Adrenal gland (tissue), 12 donors: Measurements from ENCODE around the gene EIF4E1B. TPM values are rescaled to one million over a fixed set of nuclear protein-coding genes. Genes with fewer than 3 reads are reported as not detected.

Experiments
- DNase-seq, 7 donors: peaks; one replicate each; pipeline ENCODE4 v3.0.0-alpha.2; 2019 to 2020
- H3K27ac ChIP-seq, 5 donors: fragments of 200-600 bp; sonication (generic) in 4 of 5; 1 replicate in 3 of 5; 2 replicates in 2 of 5; pipeline versions ENCODE4 v1.5.1 to v1.8.0; 2016 to 2020; ENCODE audit warnings: mild to moderate bottlenecking in 1 of 5
- H3K27me3 ChIP-seq: fragments of 200-600 bp; 2 replicates; pipeline ENCODE4 v1.8.0; 2021
- H3K36me3 ChIP-seq, 2 donors: fragments of 200-600 bp; replicated peaks in 1 of 2; 1 replicate in 1 of 2; 2 replicates in 1 of 2; pipeline versions ENCODE4 v1.5.1 to v1.8.0; 2018 to 2022
- H3K4me1 ChIP-seq, 2 donors: fragments of 200-600 bp; replicated peaks in 1 of 2; 1 replicate in 1 of 2; 2 replicates in 1 of 2; pipeline versions ENCODE4 v1.5.1 to v1.8.0; 2018 to 2021
- H3K4me3 ChIP-seq, 4 donors: fragments of 200-600 bp; sonication (generic) in 3 of 4; one replicate each; pipeline ENCODE4 v1.5.1; 2016 to 2018
- H3K9me3 ChIP-seq, 3 donors: fragments of 200-600 bp; sonication (generic) in 1 of 3; replicated peaks in 1 of 3; 1 replicate in 2 of 3; 2 replicates in 1 of 3; pipeline versions ENCODE4 v1.5.1 to v1.8.0; 2016 to 2021
- CTCF ChIP-seq, 6 experiments: fragments of 450-650 bp in 4 of 6; fragments of 200-600 bp in 2 of 6; sonication (generic) in 1 of 6; IDR thresholded peaks; 1 replicate in 5 of 6; 2 replicates in 1 of 6; pipeline versions ENCODE4 v1.5.1 to v1.8.0; 2016 to 2021; ENCODE audit warnings: antibody characterized with exemption in 6 of 6, mild to moderate bottlenecking in 2 of 6, moderate library complexity in 1 of 6
- POLR2A ChIP-seq, 2 donors: fragments of 450-650 bp; IDR thresholded peaks; one replicate each; pipeline ENCODE4 v1.6.1; 2017; ENCODE audit warnings: antibody characterized with exemption in 2 of 2, mild to moderate bottlenecking in 2 of 2, moderate library complexity in 1 of 2
- WGBS, 4 donors: extraction: QIAGEN DNeasy Blood & Tissue Kit in 2 of 4; methylation state at CpG; one replicate each; pipeline versions ENCODE4 v1.1.5 to v1.1.7; 2013 to 2017; 5-methylcytosine and 5-hydroxymethylcytosine counted together
- intact Hi-C, 2 donors: fragments of 100-400 bp; cut with DNase I; formaldehyde crosslinking; loops; one replicate each; pipeline versions ENCODE4 v1.14.1 to v1.15.0; 2022 to 2023
- polyA plus RNA-seq, 3 donors: library from polyadenylated mRNA; stranded (reverse); fragments of 200-250 nt in 2 of 3; fragments of 350-450 nt in 1 of 3; fragmentation: Illumina TruSeq in 1 of 3; extraction: RNeasy Lipid Tissue Mini Kit (QIAGEN cat#74804) in 1 of 3; gene quantifications; one replicate each; pipeline ENCODE4 v1.2.3, GENCODE V29; 2013 to 2014
- total RNA-seq, 9 donors: library from RNA; depleted of rRNA in 4 of 9; stranded (reverse); fragments of >200 nt in 4 of 9; fragments of 120-200 nt in 1 of 9; fragmentation: NEBNext Ultra II Directional in 1 of 9; extraction: Animal tissue kit (Norgen Biotek cat#: 25700) in 1 of 9; gene quantifications; one replicate each; pipeline versions ENCODE4 v1.1.0 to v1.2.4, GENCODE V29; 2013 to 2023
- donor health status: healthy with polysubstance abuse.
- donor health status: Bipolar disorder and iron deficiency.
- donor health status: DM: yes; HTN: yes; CAD: no.
- donor health status: DM: no; HTN: no; CAD: no.
- donor health status: DM: no; HTN: no; CAD: no.
- donor health status: DM: yes; HTN: yes; CAD: no.

Gene EIF4E1B
- total and polyA plus RNA-seq, 12 donors: 0.24 to 0.44 (median 0.28) TPM; not detected in 7

GRCh38 chr5:176611435-176611834, 19.0 kb upstream of the EIF4E1B start:
- no peaks in the 10 kb centered on the region for H3K27me3 ChIP-seq
- peaks cover 7 to 9% of the 10 kb centered on the region in 2 donors for H3K4me1 ChIP-seq
- TF ChIP-seq CTCF (IDR thresholded peaks at IDR 0.05): no peak
- no peak for TF ChIP-seq POLR2A (IDR thresholded peaks at IDR 0.05)
- no peak overlapping the region for H3K4me3 ChIP-seq
- 8 to 14% (median 11%) methylated on average over 10 of the region's 10 CpGs for WGBS, 4 donors
- no peaks in the 10 kb centered on the region for H3K9me3 ChIP-seq
- no peak overlapping the region for H3K27ac ChIP-seq
- H3K36me3 ChIP-seq: no peaks in the 10 kb centered on the region
- DNase-seq: peak; percentile 84 to 91 (median 90)
- intact Hi-C loops: no loop called here

DNA sequence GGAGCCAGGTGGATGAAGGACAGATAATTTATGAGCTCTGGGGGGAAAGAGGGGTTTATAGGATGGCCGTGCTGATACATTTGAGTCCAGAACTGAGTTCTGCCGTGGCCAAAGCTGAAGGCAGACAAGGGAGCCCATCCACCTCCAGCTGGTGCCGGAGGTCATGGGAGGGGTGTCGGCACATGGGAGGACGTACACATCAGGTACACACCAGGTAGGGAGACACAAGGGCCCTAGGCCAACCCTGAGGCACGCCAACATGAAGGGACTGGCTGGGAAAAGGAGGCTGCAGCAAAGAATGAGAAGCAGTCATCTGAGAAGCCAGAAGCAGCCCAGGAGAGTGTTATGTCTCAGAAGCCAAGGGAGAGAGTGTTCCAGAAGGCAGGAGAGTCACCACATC, 18.5 kb upstream of the EIF4E1B start:
- Histone ChIP-seq H3K9me3 (no peaks in the 10 kb centered on the region), H3K27ac (no peak overlapping the region), H3K4me1 (peaks cover 7 to 9% of the 10 kb centered on the region in 2 donors), H3K36me3 (no peaks in the 10 kb centered on the region), H3K4me3 (no peak overlapping the region), H3K27me3 (no peaks in the 10 kb centered on the region)
- WGBS, 4 donors: 78 to 85% (median 83%) methylated on average over 6 of the region's 6 CpGs
- TF ChIP-seq POLR2A (IDR thresholded peaks at IDR 0.05): no peak
- no peak for TF ChIP-seq CTCF (IDR thresholded peaks at IDR 0.05)
- intact Hi-C loops: no loop called here
- DNase-seq: no peak

GRCh38 chr5:176612855-176613254, 17.6 kb upstream of the EIF4E1B start:
- intact Hi-C loops: no loop called here
- 51 to 71% (median 61%) methylated on average over 2 of the region's 2 CpGs for WGBS, 4 donors
- DNase-seq: no peak
- Histone ChIP-seq H3K4me1 (peaks cover 7 to 9% of the 10 kb centered on the region in 2 donors), H3K36me3 (no peaks in the 10 kb centered on the region), H3K9me3 (no peaks in the 10 kb centered on the region), H3K4me3 (no peak overlapping the region), H3K27ac (no peak overlapping the region), H3K27me3 (peaks cover 4% of the 10 kb centered on the region)
- no peak for TF ChIP-seq POLR2A (IDR thresholded peaks at IDR 0.05)
- TF ChIP-seq CTCF (IDR thresholded peaks at IDR 0.05): no peak

DNA sequence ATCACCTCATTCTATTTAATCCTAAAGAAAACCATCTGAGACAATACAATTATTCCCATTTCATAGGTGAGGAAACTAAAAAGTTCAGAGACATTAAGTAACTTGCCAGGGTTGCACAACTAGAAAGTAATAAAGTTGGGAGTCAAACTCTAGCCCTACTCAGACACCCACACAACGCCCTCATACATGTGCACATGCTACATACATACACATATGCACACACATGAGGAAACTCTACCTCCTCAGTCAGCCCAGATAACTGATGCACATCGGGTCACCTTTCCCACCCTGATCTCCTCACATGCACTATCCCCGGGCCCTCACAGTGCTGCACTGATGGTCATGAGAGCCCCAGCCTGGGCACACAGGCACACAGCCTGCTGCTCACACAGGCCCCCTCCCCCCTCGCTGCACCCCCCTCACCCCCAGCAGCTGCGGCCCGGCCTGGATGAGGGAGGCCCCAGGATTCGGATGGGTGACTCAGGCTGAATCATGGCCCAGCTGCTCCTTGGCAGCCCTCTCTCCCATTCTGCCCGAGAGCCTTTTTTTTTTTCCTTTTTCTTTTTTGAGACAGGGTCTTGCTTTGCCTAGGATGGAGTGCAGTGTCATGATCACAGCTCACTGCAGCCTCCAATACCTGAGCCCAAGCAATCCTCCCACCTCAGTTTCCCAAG, 15.5 kb upstream of the EIF4E1B start:
- 41 to 58% (median 46%) methylated on average over 6 to 8 of the region's 8 CpGs for WGBS, 4 donors
- intact Hi-C loops: no loop called here

More for the DNA sequence above, 15.5 kb upstream of the EIF4E1B start:
- H3K9me3 ChIP-seq: no peaks in the 10 kb centered on the region
- DNase-seq: peak in 6 of 7 donors; percentile 43 to 67 (median 50)
- no peaks in the 10 kb centered on the region for H3K36me3 ChIP-seq
- H3K4me1 ChIP-seq: peaks cover 7 to 12% of the 10 kb centered on the region in 2 donors
- peaks cover 22% of the 10 kb centered on the region for H3K27me3 ChIP-seq
- no peak for TF ChIP-seq POLR2A (IDR thresholded peaks at IDR 0.05)
- TF ChIP-seq CTCF (IDR thresholded peaks at IDR 0.05): no peak
- H3K27ac ChIP-seq: no peak overlapping the region
- no peak overlapping the region for H3K4me3 ChIP-seq
